ENCODE results near the gene IER2.

DNA sequence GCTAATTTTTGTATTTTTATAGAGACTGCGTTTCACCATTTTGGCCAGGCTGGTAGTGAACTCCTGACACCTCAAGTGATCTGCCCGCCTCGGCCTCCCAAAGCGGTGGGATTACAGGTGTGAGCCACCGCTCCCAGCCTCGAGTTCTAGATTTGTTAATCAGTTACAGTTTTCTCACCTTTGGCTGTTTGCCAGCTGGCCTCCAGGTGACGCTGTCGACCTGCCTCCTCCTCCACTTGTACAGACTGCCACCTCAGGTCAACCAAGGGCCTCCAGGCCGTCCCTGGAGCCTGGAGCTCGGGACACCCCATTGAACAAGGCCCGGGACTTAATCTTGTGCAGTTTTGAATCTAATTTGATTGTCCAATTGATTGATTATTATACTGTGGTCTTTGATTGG lies 45.5 kb downstream of the IER2 start:
- no peak for TF ChIP-seq EZH2 (IDR thresholded peaks at IDR 0.05; ENCODE audit: borderline replicate concordance, low read depth, low read length, severe bottlenecking)
- TF ChIP-seq CTCF (IDR thresholded peaks at IDR 0.05; ENCODE audit: extremely low read depth in 1 of 2, insufficient read depth in 1 of 2, low read depth in 1 of 2, low read length in 2 of 2) = no peak
- TF ChIP-seq POLR2AphosphoS5 (IDR thresholded peaks at IDR 0.05; ENCODE audit: insufficient read depth, low read depth, low read length) = no peak
- TF ChIP-seq POLR2A (IDR thresholded peaks at IDR 0.05; ENCODE audit: low read depth, low read length) = no peak
- TF ChIP-seq, protein P1, sequence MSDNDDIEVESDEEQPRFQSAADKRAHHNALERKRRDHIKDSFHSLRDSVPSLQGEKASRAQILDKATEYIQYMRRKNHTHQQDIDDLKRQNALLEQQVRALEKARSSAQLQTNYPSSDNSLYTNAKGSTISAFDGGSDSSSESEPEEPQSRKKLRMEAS (IDR thresholded peaks at IDR 0.05; ENCODE audit: insufficient read depth, insufficient read length) = no peak
- TF ChIP-seq GATA2 (IDR thresholded peaks at IDR 0.05; ENCODE audit: insufficient read depth, insufficient read length, low read depth, low read length) = no peak
- TF ChIP-seq JUN (IDR thresholded peaks at IDR 0.05; ENCODE audit: borderline replicate concordance, insufficient read depth, insufficient read length, low read depth) = no peak
- no peak for TF ChIP-seq FOS (IDR thresholded peaks at IDR 0.05; ENCODE audit: borderline replicate concordance, insufficient read depth, low read length)
- TF ChIP-seq MYC (IDR thresholded peaks at IDR 0.05; ENCODE audit: low read depth, low read length) = no peak

Data from endothelial cell of umbilical vein (primary cell).